Left hindlimb (tissue), 1 donor: Measurements from ENCODE around the gene PEX19.

Experiments used
- DNase-seq: peaks from one replicate; pipeline ENCODE4 v3.0.0-alpha.2; 2018

The PEX19 gene

DNA sequence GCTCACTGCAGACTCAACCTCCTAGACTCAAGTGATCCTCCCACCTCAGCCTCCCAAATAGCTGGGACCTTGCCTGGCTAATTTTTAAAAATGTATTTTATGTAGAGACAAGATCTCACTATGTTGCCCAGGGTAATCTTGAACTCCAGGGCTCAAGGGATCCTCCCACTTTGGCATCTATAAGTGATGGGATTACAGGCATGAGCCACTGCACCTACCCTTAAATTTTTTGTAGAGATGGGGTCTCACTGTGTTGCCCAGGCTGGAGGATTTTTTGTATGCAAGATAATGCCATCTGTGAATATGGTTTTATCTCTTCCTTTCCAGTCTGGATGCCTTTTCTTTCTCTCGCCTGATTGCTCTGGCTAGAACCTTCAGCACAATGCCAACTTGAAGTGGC is 13.9 kb downstream of the PEX19 start:
- DNase-seq: no peak

GRCh38 chr1:160267284-160267991 is 17.5 kb downstream of the PEX19 start:
- DNase-seq: no peak

- no peak for DNase-seq
Observed at GRCh38 chr1:160264795-160265307, 20.1 kb downstream of the PEX19 start.

- DNase-seq: peak; percentile 98
Observed at GRCh38 chr1:160261893-160262794, 22.8 kb downstream of the PEX19 start, which contains the start of gene DCAF8. Gene DCAF8, minus strand, starts transcription at chr1:160262549. Its CDS starts 18,541 bp downstream, at chr1:160244008.

GRCh38 chr1:160261556-160261892 is 23.4 kb downstream of the PEX19 start:
- no peak for DNase-seq

DNA sequence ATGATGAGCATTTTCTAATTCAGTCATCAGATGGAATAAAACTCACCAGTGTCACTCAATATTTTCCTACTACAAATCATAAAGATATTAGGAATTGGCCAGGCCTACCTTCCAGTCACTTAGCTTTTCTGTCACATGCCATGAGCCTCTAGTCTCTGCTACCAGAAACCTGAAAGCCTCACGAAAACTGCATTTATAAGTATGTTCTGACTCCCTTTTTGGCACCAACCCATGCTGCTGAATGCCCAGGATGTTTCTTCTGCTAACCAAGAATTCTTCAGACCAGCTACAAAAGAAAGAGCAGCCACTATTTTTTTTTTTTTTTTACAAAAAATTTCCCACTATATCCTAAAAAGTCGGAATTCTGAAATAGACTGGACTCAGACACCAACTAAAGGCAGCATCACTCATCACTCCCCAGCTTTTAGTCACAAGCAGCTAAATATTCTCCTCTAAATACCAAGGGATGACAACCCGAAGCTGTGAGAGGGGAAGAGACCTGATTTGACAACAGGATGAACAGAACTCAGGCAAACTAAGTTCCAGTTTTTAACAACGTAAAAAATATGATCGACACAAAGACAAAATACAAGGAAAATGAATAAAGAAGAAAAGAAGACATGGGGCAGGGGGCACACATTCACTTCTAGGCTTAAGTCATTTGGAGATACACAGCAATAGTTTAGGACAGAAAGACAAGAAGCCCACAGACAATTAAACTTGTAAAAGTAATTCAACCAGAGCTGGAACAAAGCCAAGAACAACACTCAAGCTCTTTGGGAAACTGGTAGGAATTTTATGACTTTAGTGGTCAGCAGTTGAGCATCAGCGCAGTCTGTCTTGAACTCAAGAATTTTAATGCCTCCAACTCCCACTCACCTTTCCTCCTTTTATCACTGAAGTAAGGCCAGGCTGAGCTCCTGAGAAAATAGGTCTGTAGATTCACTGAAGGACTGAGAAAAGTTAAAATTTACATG is 24.2 kb downstream of the PEX19 start:
- DNase-seq: no peak

GRCh38 chr1:160258177-160258798 is 26.6 kb downstream of the PEX19 start:
- no peak for DNase-seq

GRCh38 chr1:160257411-160258015 is 27.4 kb downstream of the PEX19 start:
- no peak for DNase-seq

DNA sequence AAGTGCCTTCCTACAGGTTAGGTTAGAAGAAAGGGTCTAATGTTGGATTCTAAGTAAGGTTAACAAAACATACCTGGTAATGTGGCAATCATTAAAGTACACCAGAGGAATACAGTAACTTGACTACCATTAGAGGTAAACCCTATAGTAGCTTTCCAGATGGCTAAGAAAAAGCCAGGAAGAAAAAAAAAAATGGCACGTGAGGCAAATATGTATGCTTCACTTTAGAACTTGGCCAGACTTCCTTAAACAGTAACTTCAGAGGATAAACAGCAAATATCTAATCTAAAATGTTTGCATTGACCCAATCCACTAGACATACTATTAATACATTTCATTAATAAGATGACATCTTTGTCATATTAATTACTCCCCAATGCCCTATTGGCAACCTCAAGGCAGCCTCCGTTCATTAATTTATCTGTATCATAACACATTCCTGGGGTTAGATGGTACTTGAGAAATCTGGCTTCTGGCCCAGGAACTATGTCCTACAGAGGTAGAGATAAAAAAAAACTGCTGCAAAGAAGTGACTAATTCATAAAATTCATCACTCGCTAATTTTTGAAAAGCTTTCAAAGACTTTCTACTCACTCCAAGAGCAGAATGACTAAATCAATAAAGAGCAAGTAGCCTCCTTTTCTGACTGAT is 28.4 kb downstream of the PEX19 start:
- no peak for DNase-seq

GRCh38 chr1:160255781-160256300 is 29.1 kb downstream of the PEX19 start:
- DNase-seq: no peak

DNA sequence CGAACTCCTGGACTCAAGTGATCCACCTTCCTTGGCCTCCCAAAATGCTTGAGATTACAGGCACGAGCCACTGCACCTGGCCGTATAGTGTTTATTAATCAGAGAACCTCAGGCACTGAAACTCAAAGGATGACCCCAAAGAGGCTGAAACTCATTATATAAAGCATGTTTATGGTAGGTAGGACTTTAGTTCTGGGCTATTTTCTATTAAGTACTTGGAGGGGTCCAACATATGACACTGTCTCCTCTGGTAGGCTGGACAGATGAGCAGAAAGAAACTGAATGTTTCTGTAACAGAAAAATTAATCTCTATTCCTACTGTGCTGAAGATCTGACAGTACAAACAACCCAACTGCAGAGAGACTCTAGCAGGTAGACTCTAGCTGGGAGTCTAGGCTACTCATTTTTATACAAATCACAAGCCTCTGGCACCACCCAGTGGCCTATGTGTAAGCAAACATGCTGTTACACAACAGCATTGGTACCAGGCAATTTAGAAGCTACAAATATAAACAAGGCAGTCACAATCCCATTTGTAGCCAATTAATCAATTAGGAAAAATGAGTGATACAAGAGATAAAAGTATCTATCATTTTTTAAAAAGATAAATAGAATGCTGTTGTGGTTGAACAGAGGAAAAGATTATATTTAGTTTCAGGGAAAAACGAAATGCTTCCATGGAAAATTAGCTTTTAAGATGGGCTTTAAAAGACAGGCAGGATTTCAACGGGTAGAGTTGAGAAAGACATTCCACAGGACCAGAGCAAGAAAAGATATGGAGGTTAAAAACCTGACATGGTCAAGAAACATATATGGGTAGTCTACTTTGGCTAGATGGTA is 33.0 kb downstream of the PEX19 start:
- DNase-seq: peak; percentile 69

- DNase-seq: no peak
Observed at GRCh38 chr1:160251011-160251410, 33.9 kb downstream of the PEX19 start.

DNA sequence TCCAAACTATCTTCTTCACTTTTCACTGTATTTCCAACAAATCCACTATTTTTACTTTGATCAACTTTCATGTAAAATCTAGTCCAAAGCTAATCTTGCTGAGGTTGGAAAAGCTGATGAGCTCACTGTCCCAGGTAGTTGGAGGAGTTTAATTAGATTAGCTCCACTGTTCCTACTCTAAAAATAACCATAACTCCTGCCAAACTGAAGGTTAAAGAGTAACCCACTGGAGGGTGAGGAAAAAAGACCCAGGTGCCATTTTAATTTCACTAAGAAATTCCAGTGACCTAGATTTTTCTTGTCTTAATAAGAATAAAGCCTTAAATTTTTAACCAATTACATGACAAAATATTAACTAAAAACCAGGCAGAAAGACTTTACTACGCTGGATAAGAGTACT is 37.9 kb downstream of the PEX19 start:
- DNase-seq: no peak

- no peak for DNase-seq
Observed at GRCh38 chr1:160245434-160245833, 39.5 kb downstream of the PEX19 start.

DNA sequence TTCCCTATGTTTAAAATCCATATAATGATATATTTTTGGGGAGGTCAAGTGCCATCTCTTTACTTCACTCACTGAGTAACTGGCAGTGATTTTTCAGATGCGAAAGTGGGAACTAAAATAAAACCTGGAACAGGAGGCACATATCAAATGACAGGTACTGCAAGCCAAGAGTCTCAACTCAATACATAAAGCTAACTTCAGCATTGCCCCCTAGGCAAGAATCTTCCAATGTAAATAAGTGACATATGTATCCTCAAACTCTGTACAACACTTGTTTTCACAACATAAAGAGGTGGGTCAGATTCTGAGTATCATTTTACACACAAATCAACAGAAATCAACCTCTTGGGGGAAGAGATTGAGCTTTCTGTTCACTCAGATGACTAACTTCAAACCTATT is 40.7 kb downstream of the PEX19 start:
- no peak for DNase-seq

GRCh38 chr1:160243767-160244166 is 41.2 kb downstream of the PEX19 start:
- no peak for DNase-seq

DNA sequence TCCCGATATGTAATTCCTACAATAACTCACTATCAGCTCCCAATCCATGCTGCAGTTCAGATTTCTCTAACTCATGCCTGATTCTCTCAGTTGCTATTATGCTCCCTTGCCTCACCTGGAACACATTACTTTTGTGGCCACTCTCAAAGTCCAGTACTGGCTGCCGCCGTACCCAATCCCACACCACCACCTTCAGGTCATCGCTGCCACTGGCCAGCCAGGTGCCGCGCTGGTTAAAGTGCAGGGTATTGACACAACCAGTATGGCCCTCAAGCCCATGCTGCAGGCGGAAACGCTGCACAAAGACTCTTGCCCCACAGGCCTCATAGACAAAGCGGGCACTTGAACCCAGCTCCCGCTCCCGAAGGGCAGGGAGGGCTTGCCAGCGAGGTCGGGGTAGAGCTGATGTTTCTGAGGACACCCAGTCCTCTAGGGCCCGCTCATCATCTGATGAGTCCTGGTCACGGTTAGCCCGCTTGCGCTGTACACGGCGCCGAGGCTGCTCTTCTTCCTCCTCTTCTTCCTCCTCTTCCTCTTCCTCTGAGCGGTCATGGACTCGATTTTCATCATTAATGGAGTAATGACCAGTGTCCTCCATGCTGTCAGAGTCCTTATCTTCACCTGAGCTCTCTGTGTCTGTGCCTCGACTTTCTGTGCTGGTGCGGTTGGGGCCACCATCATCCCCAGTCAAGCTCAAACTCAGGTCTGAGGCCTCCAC is 45.2 kb downstream of the PEX19 start:
- no peak for DNase-seq

GRCh38 chr1:160238408-160238807 is 46.5 kb downstream of the PEX19 start:
- no peak for DNase-seq

DNA sequence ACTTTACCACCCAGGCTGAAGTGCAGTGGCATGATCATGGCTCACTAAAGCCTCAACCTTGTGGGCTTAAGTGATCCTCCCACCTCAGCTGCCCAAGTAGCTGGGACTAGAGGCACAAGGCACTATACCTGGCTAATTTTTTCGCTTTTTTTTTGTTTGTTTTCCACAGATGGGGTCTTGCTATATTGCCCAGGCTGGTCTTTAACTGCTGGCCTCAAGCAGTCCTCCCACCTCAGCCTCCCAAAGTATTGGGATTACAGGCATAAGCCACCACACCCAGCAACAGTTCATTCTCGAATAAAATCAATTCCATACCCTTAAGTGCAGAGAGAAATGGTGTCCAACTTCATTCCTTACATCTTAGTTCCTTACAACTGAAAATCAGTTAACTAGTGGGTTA is 47.4 kb downstream of the PEX19 start:
- DNase-seq: no peak
